ENCODE measurements around the gene FRMD1. TPM values are rescaled to one million over a fixed set of nuclear protein-coding genes. Genes with fewer than 3 reads are reported as not detected.

Gene FRMD1
- total RNA-seq, result not detected in 2 replicates

DNA sequence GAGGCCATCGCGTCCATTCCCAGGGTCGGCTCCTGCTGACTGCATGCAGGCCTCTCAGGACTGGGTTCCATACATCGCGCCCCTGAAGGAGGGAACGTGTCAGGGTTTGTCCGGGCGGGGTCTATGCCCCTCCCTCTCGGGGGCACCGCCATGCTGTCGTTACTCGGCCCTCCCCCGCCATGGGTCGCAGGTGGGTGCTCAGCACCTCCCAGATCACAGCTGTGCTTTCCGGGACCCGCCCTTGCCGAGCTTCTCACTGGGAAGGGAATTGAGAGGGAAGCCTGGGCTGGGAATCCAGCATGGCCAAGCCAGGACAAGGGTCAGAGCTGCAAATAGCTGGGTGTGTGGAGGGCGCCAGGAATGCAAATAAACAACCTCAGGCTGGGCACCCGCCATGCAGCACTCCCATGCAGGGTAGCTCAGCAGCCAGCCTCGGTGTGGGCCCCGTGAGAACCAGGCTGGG is at the start of gene FRMD1:
Gene FRMD1 (minus strand): TSS at position 270 of the 463 bp plus-strand sequence. CDS start 118 bp downstream, at position 152.

Other genes starting within 250 kb of the FRMD1 start
- gene KIF25, start 81.5 kb downstream of the FRMD1 start, total RNA-seq, result 0.56 TPM in 1 of 2 replicates, not detected in the other
- 0.39 TPM in 1 of 2 replicates, not detected in the other for gene DACT2, start 240.6 kb upstream of the FRMD1 start, total RNA-seq

Measured in epithelial cell of alveolus of lung (primary cell).